Gastroesophageal sphincter (tissue), 3 donors: Measurements from ENCODE around the gene LIF.

Experiments used
- CTCF ChIP-seq, 4 experiments: fragments of 200-600 bp in 2 of 4; fragments of 450-650 bp in 2 of 4; sonication (generic) in 1 of 4; IDR thresholded peaks; one replicate each; pipeline ENCODE4 v1.5.1; 2017 to 2019; ENCODE audit warnings: antibody characterized with exemption in 4 of 4, mild to moderate bottlenecking in 2 of 4, moderate library complexity in 2 of 4
- POLR2A ChIP-seq, 2 donors: fragments of 450-650 bp; IDR thresholded peaks; one replicate each; pipeline ENCODE4 v1.6.1; 2017; ENCODE audit warnings: antibody characterized with exemption in 2 of 2, mild to moderate bottlenecking in 2 of 2, moderate library complexity in 1 of 2
- POLR2AphosphoS5 ChIP-seq: sonication (generic); formaldehyde crosslinking; IDR thresholded peaks from one replicate; pipeline ENCODE4 v1.6.1; 2017; ENCODE audit warnings: antibody characterized with exemption

- TF ChIP-seq CTCF (IDR thresholded peaks at IDR 0.05) (no peak), POLR2AphosphoS5 (no peak), POLR2A (IDR thresholded peaks at IDR 0.05) (no peak)
These were observed 13.8 kb downstream of the LIF start for GRCh38 chr22:30232716-30233218.
